Sigmoid colon (tissue), 3 donors: Measurements from ENCODE around the gene SLC38A8.

ENCODE experiments used
- POLR2A ChIP-seq, 2 donors: fragments of 450-650 bp; IDR thresholded peaks; one replicate each; pipeline ENCODE4 v1.6.1; 2016; ENCODE audit warnings: antibody characterized with exemption in 2 of 2, mild to moderate bottlenecking in 2 of 2, moderate library complexity in 2 of 2
- TF ChIP-seq, protein P1 (sequence below), 4 experiments: fragments of 450-650 bp in 3 of 4; fragments of 200-600 bp in 1 of 4; IDR thresholded peaks; one replicate each; pipeline ENCODE4 v1.5.1; 2016 to 2019; ENCODE audit warnings: antibody characterized with exemption in 4 of 4, mild to moderate bottlenecking in 3 of 4, moderate library complexity in 2 of 4

- no peak for TF ChIP-seq POLR2A (IDR thresholded peaks at IDR 0.05)
- TF ChIP-seq, protein P1, sequence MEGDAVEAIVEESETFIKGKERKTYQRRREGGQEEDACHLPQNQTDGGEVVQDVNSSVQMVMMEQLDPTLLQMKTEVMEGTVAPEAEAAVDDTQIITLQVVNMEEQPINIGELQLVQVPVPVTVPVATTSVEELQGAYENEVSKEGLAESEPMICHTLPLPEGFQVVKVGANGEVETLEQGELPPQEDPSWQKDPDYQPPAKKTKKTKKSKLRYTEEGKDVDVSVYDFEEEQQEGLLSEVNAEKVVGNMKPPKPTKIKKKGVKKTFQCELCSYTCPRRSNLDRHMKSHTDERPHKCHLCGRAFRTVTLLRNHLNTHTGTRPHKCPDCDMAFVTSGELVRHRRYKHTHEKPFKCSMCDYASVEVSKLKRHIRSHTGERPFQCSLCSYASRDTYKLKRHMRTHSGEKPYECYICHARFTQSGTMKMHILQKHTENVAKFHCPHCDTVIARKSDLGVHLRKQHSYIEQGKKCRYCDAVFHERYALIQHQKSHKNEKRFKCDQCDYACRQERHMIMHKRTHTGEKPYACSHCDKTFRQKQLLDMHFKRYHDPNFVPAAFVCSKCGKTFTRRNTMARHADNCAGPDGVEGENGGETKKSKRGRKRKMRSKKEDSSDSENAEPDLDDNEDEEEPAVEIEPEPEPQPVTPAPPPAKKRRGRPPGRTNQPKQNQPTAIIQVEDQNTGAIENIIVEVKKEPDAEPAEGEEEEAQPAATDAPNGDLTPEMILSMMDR (IDR thresholded peaks at IDR 0.05): no peak
These were observed 64.1 kb downstream of the SLC38A8 start for GRCh38 chr16:83978401-83978904.
